Measurements from ENCODE around the gene CDH23. TPM values are rescaled to one million over a fixed set of nuclear protein-coding genes. Genes with fewer than 3 reads are reported as not detected.

CDH23 gene
- polyA plus RNA-seq, 1 donor (not counting 4 experiments of a cell fraction or from before 2014, with no cell fraction given) = 0.01 TPM

DNA sequence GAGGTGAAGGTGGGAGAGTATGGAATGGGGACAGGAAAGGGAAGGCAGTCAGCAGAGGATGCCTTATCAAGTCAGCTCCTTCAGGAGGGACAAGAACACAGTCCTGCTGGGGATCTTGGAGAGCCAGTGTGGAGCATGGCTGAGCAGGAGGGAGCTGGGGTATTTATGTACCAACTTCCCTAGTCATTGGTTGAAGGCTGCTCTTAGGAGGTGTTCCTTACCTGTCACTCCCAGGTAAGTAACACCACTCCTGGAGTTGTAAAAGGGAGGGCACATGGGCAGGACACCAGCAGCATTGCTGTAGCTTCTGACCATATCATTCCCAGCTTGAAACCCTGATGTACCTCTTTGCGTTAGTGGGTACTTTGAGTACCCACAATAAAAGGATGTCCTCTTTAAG is 47.9 kb upstream of the CDH23 start:
- TF ChIP-seq CTCF (optimal IDR thresholded peaks at IDR 0.05 in 1 of 3, IDR thresholded peaks at IDR 0.05 in 1 of 3, conservative IDR thresholded peaks at IDR 0.05 in 1 of 3; ENCODE audit: extremely low read depth in 1 of 3, insufficient read depth in 2 of 3, low read length in 3 of 3) (no peak), EZH2 (IDR thresholded peaks at IDR 0.05; ENCODE audit: low read length) (no peak)
- Histone ChIP-seq H3K36me3 (ENCODE audit: control insufficient read depth in 2 of 2, extremely low read depth in 1 of 2, insufficient read depth in 2 of 2, low read length in 2 of 2) (no peaks in the 10 kb centered on the region), H3K79me2 (ENCODE audit: control insufficient read depth, insufficient read depth, low read length) (no peaks in the 10 kb centered on the region), H3K4me2 (ENCODE audit: control insufficient read depth, extremely low read depth, insufficient read depth, low read depth, low read length) (no peak overlapping the region), H3K4me1 (ENCODE audit: control insufficient read depth, extremely low read depth, insufficient read depth, low read length) (peaks cover 7% of the 10 kb centered on the region), H3K9me1 (ENCODE audit: control insufficient read depth, extremely low read depth, insufficient read depth, low read length) (no peaks in the 10 kb centered on the region), H3K9me3 (ENCODE audit: control insufficient read depth, low read depth, low read length) (no peaks in the 10 kb centered on the region), H3K27me3 (ENCODE audit: control insufficient read depth, extremely low read depth, insufficient read depth, low read length) (peaks cover 63% of the 10 kb centered on the region), H3K4me3 (ENCODE audit: control insufficient read depth in 2 of 3, extremely low read depth in 1 of 3, insufficient read depth in 2 of 3, low read depth in 1 of 3, low read length in 3 of 3) (no peak overlapping the region), H4K20me1 (ENCODE audit: control insufficient read depth, extremely low read depth, insufficient read depth, low read length) (peaks cover 6% of the 10 kb centered on the region), H3K9ac (ENCODE audit: control insufficient read depth, extremely low read depth, insufficient read depth, low read length) (no peak overlapping the region), H2AFZ (ENCODE audit: control insufficient read depth, low read length) (no peak overlapping the region), H3K27ac (ENCODE audit: control insufficient read depth, insufficient read depth, low read length) (no peak overlapping the region)
- dilution Hi-C loops (cut with MboI; ENCODE audit: extremely low pct_ligation_motif_present, low sequenced_read_pairs) = no loop called here
- DNase-seq (ENCODE audit: low read depth, low spot score) (no peak), FAIRE-seq (no peak)

DNA sequence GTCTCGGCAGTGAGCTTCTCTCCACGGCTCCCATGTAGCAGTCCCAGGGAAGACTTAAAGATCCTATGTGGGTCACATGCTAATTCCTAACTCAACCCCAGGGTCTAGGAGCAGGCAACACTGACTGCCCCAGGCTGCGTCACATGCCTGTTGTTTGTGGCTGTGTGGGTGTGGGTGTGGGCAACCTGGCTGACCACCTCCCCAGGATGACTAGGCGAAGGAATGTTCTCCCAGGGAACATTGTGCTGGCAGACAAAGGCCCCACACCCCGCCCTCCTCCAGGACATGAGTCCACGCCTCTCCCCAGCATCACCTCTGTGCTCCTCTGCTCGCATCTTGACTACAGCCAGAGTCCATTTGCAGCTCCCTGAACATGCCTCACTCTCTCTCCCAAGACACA is 47.3 kb upstream of the CDH23 start:
- TF ChIP-seq EZH2 (IDR thresholded peaks at IDR 0.05; ENCODE audit: low read length) (no peak), CTCF (optimal IDR thresholded peaks at IDR 0.05 in 1 of 3, IDR thresholded peaks at IDR 0.05 in 1 of 3, conservative IDR thresholded peaks at IDR 0.05 in 1 of 3; ENCODE audit: extremely low read depth in 1 of 3, insufficient read depth in 2 of 3, low read length in 3 of 3) (no peak)
- DNase-seq (ENCODE audit: low read depth, low spot score) = peak; percentile 69
- H3K36me3 ChIP-seq (ENCODE audit: control insufficient read depth in 2 of 2, extremely low read depth in 1 of 2, insufficient read depth in 2 of 2, low read length in 2 of 2) = no peaks in the 10 kb centered on the region
- no peak overlapping the region for H3K27ac ChIP-seq (ENCODE audit: control insufficient read depth, insufficient read depth, low read length)
- no peaks in the 10 kb centered on the region for H3K9me1 ChIP-seq (ENCODE audit: control insufficient read depth, extremely low read depth, insufficient read depth, low read length)
- no peak overlapping the region for H2AFZ ChIP-seq (ENCODE audit: control insufficient read depth, low read length)
- H4K20me1 ChIP-seq (ENCODE audit: control insufficient read depth, extremely low read depth, insufficient read depth, low read length) = peaks cover 6% of the 10 kb centered on the region
- H3K9ac ChIP-seq (ENCODE audit: control insufficient read depth, extremely low read depth, insufficient read depth, low read length) = no peak overlapping the region
- dilution Hi-C loops (cut with MboI; ENCODE audit: extremely low pct_ligation_motif_present, low sequenced_read_pairs) = no loop called here
- no peaks in the 10 kb centered on the region for H3K9me3 ChIP-seq (ENCODE audit: control insufficient read depth, low read depth, low read length)
- no peak overlapping the region for H3K4me3 ChIP-seq (ENCODE audit: control insufficient read depth in 2 of 3, extremely low read depth in 1 of 3, insufficient read depth in 2 of 3, low read depth in 1 of 3, low read length in 3 of 3)
- peaks cover 7% of the 10 kb centered on the region for H3K4me1 ChIP-seq (ENCODE audit: control insufficient read depth, extremely low read depth, insufficient read depth, low read length)
- FAIRE-seq = no peak
- H3K79me2 ChIP-seq (ENCODE audit: control insufficient read depth, insufficient read depth, low read length) = no peaks in the 10 kb centered on the region
- H3K4me2 ChIP-seq (ENCODE audit: control insufficient read depth, extremely low read depth, insufficient read depth, low read depth, low read length) = no peak overlapping the region
- H3K27me3 ChIP-seq (ENCODE audit: control insufficient read depth, extremely low read depth, insufficient read depth, low read length) = peaks cover 64% of the 10 kb centered on the region
